GM12878 (cell line): Measurements from ENCODE around the gene SMAD2.

Source experiments
- BHLHE40 ChIP-seq, 2 experiments: fragments of 450-650 bp in 1 of 2; IDR thresholded peaks; 2 replicates each; pipeline ENCODE4 v1.6.1; 2011 to 2017; ENCODE audit warnings: low read depth in 2 of 2, borderline replicate concordance in 1 of 2, improper control_type of control experiment in 1 of 2, low read length in 1 of 2, mild to moderate bottlenecking in 1 of 2
- CTCF ChIP-seq, 3 experiments: IDR thresholded peaks in 2 of 3; conservative IDR thresholded peaks in 1 of 3; 2 replicates each; pipeline ENCODE4 v1.5.1; 2011; ENCODE audit warnings: low read depth in 3 of 3, low read length in 3 of 3, mild to moderate bottlenecking in 3 of 3, control low read depth in 2 of 3, moderate library complexity in 2 of 3, inconsistent platforms in 1 of 3, mixed read lengths in 1 of 3; ENCODE audit not compliant: control insufficient read depth in 2 of 3, insufficient read depth in 1 of 3; ENCODE audit errors: extremely low read depth in 1 of 3
- FOXK2 ChIP-seq: fragments of 450-650 bp; IDR thresholded peaks from 2 replicates; pipeline ENCODE4 v1.6.1; 2017; ENCODE audit warnings: mild to moderate bottlenecking, moderate library complexity
- TBL1XR1 ChIP-seq: IDR thresholded peaks from 2 replicates; pipeline ENCODE4 v1.6.1; 2012; ENCODE audit warnings: low read depth, low read length, improper control_type of control experiment

GRCh38 chr18:47968006-47968676, 37.7 kb upstream of the SMAD2 start:
- TF ChIP-seq CTCF (IDR thresholded peaks at IDR 0.05 in 2 of 3, conservative IDR thresholded peaks at IDR 0.05 in 1 of 3; ENCODE audit: control insufficient read depth in 2 of 3, extremely low read depth in 1 of 3, insufficient read depth in 1 of 3, low read depth in 3 of 3, low read length in 3 of 3) (no peak), TBL1XR1 (no peak), BHLHE40 (IDR thresholded peaks at IDR 0.05; ENCODE audit: borderline replicate concordance in 1 of 2, low read depth in 2 of 2, low read length in 1 of 2) (no peak), FOXK2 (no peak)
